Keratinocyte (primary cell): ENCODE results near the gene GRM1. TPM values are rescaled to one million over a fixed set of nuclear protein-coding genes. Genes with fewer than 3 reads are reported as not detected.

ENCODE experiments used
- DNase-seq: peaks from one replicate; pipeline ENCODE4 v3.0.0-alpha.2; 2011; ENCODE audit warnings: low read depth, missing footprints, low spot score
- FAIRE-seq: peaks from 2 replicates; lab custom pipeline; 2011; peaks lifted over from hg19 to GRCh38; lab: Jason Lieb, UNC
- H2AFZ ChIP-seq: 2 replicates; pipeline ENCODE4 v1.6.0; 2012; ENCODE audit warnings: low read length, control low read depth, inconsistent platforms; ENCODE audit not compliant: control insufficient read depth
- H3K27ac ChIP-seq: 2 replicates; pipeline ENCODE4 v1.5.1; 2011; ENCODE audit warnings: low read length; ENCODE audit not compliant: control insufficient read depth, insufficient read depth
- H3K27me3 ChIP-seq: 3 replicates; pipeline ENCODE4 v1.6.0; 2011; ENCODE audit warnings: low read length; ENCODE audit not compliant: control insufficient read depth, insufficient read depth; ENCODE audit errors: extremely low read depth
- H3K36me3 ChIP-seq, 2 experiments: 2 replicates in 1 of 2; 3 replicates in 1 of 2; pipeline ENCODE4 v1.5.1; 2011; ENCODE audit warnings: low read length in 2 of 2, mild to moderate bottlenecking in 1 of 2; ENCODE audit not compliant: control insufficient read depth in 2 of 2, insufficient read depth in 2 of 2; ENCODE audit errors: extremely low read depth in 1 of 2
- H3K4me1 ChIP-seq: 3 replicates; pipeline ENCODE4 v1.5.1; 2011; ENCODE audit warnings: low read length; ENCODE audit not compliant: control insufficient read depth, insufficient read depth; ENCODE audit errors: extremely low read depth
- H3K4me2 ChIP-seq: 3 replicates; pipeline ENCODE4 v1.6.0; 2011; ENCODE audit warnings: low read depth, low read length; ENCODE audit not compliant: control insufficient read depth, insufficient read depth; ENCODE audit errors: extremely low read depth
- H3K4me3 ChIP-seq, 3 experiments: fragments of 200-600 bp in 1 of 3; sonication (generic) in 1 of 3; 2 replicates in 2 of 3; 3 replicates in 1 of 3; pipeline ENCODE4 v1.5.1; 2011 to 2016; ENCODE audit warnings: low read length in 3 of 3, mild to moderate bottlenecking in 3 of 3, control low read depth in 2 of 3, inconsistent platforms in 1 of 3, low read depth in 1 of 3, mixed read lengths in 1 of 3, mixed run types in 1 of 3, moderate library complexity in 1 of 3; ENCODE audit not compliant: control insufficient read depth in 2 of 3, insufficient read depth in 2 of 3; ENCODE audit errors: extremely low read depth in 1 of 3
- H3K79me2 ChIP-seq: 2 replicates; pipeline ENCODE4 v1.6.0; 2012; ENCODE audit warnings: low read length; ENCODE audit not compliant: control insufficient read depth, insufficient read depth
- H3K9ac ChIP-seq: 3 replicates; pipeline ENCODE4 v1.6.0; 2011; ENCODE audit warnings: low read length; ENCODE audit not compliant: control insufficient read depth, insufficient read depth; ENCODE audit errors: extremely low read depth
- H3K9me1 ChIP-seq: 3 replicates; pipeline ENCODE4 v1.6.0; 2011; ENCODE audit warnings: low read length; ENCODE audit not compliant: control insufficient read depth, insufficient read depth; ENCODE audit errors: extremely low read depth
- H3K9me3 ChIP-seq: 2 replicates; pipeline ENCODE4 v1.5.1; 2012; ENCODE audit warnings: low read depth, low read length; ENCODE audit not compliant: control insufficient read depth
- H4K20me1 ChIP-seq: 3 replicates; pipeline ENCODE4 v1.6.0; 2011; ENCODE audit warnings: low read length; ENCODE audit not compliant: control insufficient read depth, insufficient read depth; ENCODE audit errors: extremely low read depth
- EZH2 ChIP-seq: IDR thresholded peaks from one replicate; pipeline ENCODE4 v1.6.1; 2012; ENCODE audit warnings: inconsistent platforms, mild to moderate bottlenecking, low read length, moderate library complexity
- dilution Hi-C: fragments of 300-500 bp; cut with MboI; formaldehyde crosslinking; loops from one replicate; pipeline ENCODE4 v1.7.0; 2020; ENCODE audit warnings: low sequenced_read_pairs; ENCODE audit not compliant: extremely low pct_ligation_motif_present
- polyA plus RNA-seq, 5 experiments: library from polyadenylated mRNA; depleted of rRNA in 3 of 5; stranded (reverse) in 3 of 5; stranded (forward) in 1 of 5; unstranded in 1 of 5; fragments of >200 nt; gene quantifications; 1 replicate in 1 of 5; 2 replicates in 3 of 5; 3 replicates in 1 of 5; pipeline versions ENCODE4 v1.2.1 to v1.2.3, GENCODE V29; 2011 to 2012; ENCODE audit warnings: missing spikeins in 2 of 5, low read depth in 1 of 5, low replicate concordance in 1 of 5
- TF ChIP-seq, protein P1 (sequence below), 3 experiments: IDR thresholded peaks in 1 of 3; conservative IDR thresholded peaks in 1 of 3; optimal IDR thresholded peaks in 1 of 3; 2 replicates in 2 of 3; 3 replicates in 1 of 3; pipeline versions ENCODE3 to v1.5.1; 2011; ENCODE audit warnings: low read length in 3 of 3, mild to moderate bottlenecking in 3 of 3, moderate library complexity in 2 of 3, control low read depth in 1 of 3, inconsistent platforms in 1 of 3; ENCODE audit not compliant: insufficient read depth in 2 of 3; ENCODE audit errors: extremely low read depth in 1 of 3

GRM1 gene
- polyA plus RNA-seq, 1 donor (not counting 4 experiments of a cell fraction or from before 2014, with no cell fraction given), result not detected

DNA sequence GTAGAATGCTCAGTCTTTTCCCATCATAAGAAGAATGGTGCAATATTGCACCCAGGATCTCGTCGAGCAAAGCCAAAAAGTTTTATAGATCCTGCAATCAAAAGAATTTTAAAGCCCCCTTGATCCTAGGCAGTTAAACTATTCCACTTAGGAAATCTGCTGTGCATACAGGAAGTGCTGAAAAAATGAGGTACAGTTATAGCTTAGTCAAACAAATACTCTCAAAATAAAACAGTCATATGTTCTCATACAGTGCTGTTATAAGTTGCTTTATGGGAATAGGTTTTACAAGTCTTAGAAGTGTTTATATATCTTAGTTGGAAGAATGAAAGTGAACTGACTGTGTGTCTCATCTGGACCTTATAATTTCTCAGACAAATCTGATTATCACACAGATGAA lies 282.2 kb downstream of the GRM1 start:
- Histone ChIP-seq H3K36me3 (no peaks in the 10 kb centered on the region), H3K4me2 (no peak overlapping the region), H3K9me3 (no peaks in the 10 kb centered on the region), H3K27me3 (no peaks in the 10 kb centered on the region), H4K20me1 (no peaks in the 10 kb centered on the region), H2AFZ (no peak overlapping the region), H3K79me2 (no peaks in the 10 kb centered on the region), H3K4me3 (no peak overlapping the region), H3K27ac (no peak overlapping the region), H3K4me1 (no peaks in the 10 kb centered on the region), H3K9me1 (no peaks in the 10 kb centered on the region), H3K9ac (no peak overlapping the region)
- TF ChIP-seq EZH2, result no peak
- TF ChIP-seq, protein P1, sequence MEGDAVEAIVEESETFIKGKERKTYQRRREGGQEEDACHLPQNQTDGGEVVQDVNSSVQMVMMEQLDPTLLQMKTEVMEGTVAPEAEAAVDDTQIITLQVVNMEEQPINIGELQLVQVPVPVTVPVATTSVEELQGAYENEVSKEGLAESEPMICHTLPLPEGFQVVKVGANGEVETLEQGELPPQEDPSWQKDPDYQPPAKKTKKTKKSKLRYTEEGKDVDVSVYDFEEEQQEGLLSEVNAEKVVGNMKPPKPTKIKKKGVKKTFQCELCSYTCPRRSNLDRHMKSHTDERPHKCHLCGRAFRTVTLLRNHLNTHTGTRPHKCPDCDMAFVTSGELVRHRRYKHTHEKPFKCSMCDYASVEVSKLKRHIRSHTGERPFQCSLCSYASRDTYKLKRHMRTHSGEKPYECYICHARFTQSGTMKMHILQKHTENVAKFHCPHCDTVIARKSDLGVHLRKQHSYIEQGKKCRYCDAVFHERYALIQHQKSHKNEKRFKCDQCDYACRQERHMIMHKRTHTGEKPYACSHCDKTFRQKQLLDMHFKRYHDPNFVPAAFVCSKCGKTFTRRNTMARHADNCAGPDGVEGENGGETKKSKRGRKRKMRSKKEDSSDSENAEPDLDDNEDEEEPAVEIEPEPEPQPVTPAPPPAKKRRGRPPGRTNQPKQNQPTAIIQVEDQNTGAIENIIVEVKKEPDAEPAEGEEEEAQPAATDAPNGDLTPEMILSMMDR (optimal IDR thresholded peaks at IDR 0.05 in 1 of 3, IDR thresholded peaks at IDR 0.05 in 1 of 3, conservative IDR thresholded peaks at IDR 0.05 in 1 of 3; ENCODE audit: extremely low read depth in 1 of 3, insufficient read depth in 2 of 3, low read length in 3 of 3), result no peak
- DNase-seq (no peak), FAIRE-seq (no peak)
- dilution Hi-C loops, result no loop called here

DNA sequence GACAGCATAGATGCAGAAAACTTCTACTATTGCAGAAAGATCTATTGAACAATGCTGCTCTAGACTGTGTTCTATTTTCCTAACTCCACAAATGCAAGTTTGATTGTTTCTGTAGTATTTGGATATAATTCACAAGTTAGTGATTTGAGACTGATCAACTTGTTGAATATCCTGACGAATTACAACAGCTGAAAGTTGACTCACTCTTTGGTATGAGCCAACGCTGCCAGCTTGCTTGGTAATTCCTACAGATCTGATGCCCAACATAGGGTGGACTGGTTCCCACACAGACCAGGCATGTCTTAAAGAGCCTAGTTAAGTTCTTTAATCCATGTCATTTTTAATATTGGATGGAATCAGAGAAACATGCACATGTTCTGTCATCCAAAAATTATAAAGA lies 283.7 kb downstream of the GRM1 start:
- no peaks in the 10 kb centered on the region for H3K9me3 ChIP-seq
- TF ChIP-seq, protein P1 (optimal IDR thresholded peaks at IDR 0.05 in 1 of 3, IDR thresholded peaks at IDR 0.05 in 1 of 3, conservative IDR thresholded peaks at IDR 0.05 in 1 of 3; ENCODE audit: extremely low read depth in 1 of 3, insufficient read depth in 2 of 3, low read length in 3 of 3), result no peak
- H3K4me3 ChIP-seq, result no peak overlapping the region
- DNase-seq, result no peak
- FAIRE-seq, result no peak
- H3K4me2 ChIP-seq, result no peak overlapping the region
- H3K9me1 ChIP-seq, result no peaks in the 10 kb centered on the region
- no peak overlapping the region for H2AFZ ChIP-seq
- H3K27me3 ChIP-seq, result no peaks in the 10 kb centered on the region
- dilution Hi-C loops, result no loop called here
- no peak overlapping the region for H3K27ac ChIP-seq
- no peak overlapping the region for H3K9ac ChIP-seq
- H3K4me1 ChIP-seq, result no peaks in the 10 kb centered on the region
- no peaks in the 10 kb centered on the region for H4K20me1 ChIP-seq
- no peaks in the 10 kb centered on the region for H3K79me2 ChIP-seq
- H3K36me3 ChIP-seq, result no peaks in the 10 kb centered on the region
